HEK293 (cell line): ENCODE measurements around the gene OGFOD2.

ENCODE experiments used
- GLIS2 ChIP-seq: fragments of 450-650 bp; formaldehyde crosslinking; IDR thresholded peaks from 2 replicates; pipeline ENCODE4 v1.5.1; 2016; ENCODE audit warnings: missing biosample characterization, missing genetic modification characterization
- KLF9 ChIP-seq: fragments of 450-650 bp; formaldehyde crosslinking; IDR thresholded peaks from 2 replicates; pipeline ENCODE4 v1.5.1; 2016; ENCODE audit warnings: missing biosample characterization, missing genetic modification characterization, low read depth
- SP3 ChIP-seq: fragments of 450-650 bp; formaldehyde crosslinking; IDR thresholded peaks from 2 replicates; pipeline ENCODE4 v1.5.1; 2016; ENCODE audit warnings: missing biosample characterization, missing genetic modification characterization
- ZFHX2 ChIP-seq: fragments of 450-650 bp; formaldehyde crosslinking; conservative IDR thresholded peaks from 2 replicates; pipeline ENCODE4 v1.5.1; 2016; ENCODE audit warnings: missing biosample characterization, missing genetic modification characterization
- ZFP41 ChIP-seq: fragments of 450-650 bp; formaldehyde crosslinking; IDR thresholded peaks from 2 replicates; pipeline ENCODE4 v1.5.1; 2016; ENCODE audit warnings: missing biosample characterization, missing genetic modification characterization, borderline replicate concordance
- ZFP69B ChIP-seq: fragments of 450-650 bp; formaldehyde crosslinking; IDR thresholded peaks from 2 replicates; pipeline ENCODE4 v1.5.1; 2016; ENCODE audit warnings: missing biosample characterization, missing genetic modification characterization
- ZNF561 ChIP-seq: fragments of 450-650 bp; IDR thresholded peaks from 2 replicates; pipeline ENCODE4 v1.5.1; 2018; ENCODE audit warnings: missing biosample characterization, missing genetic modification characterization, borderline replicate concordance
- ZNF600 ChIP-seq: fragments of 450-650 bp; formaldehyde crosslinking; IDR thresholded peaks from 2 replicates; pipeline ENCODE4 v1.5.1; 2016; ENCODE audit warnings: missing biosample characterization, missing genetic modification characterization
- ZNF621 ChIP-seq: fragments of 450-650 bp; formaldehyde crosslinking; IDR thresholded peaks from 2 replicates; pipeline ENCODE4 v1.5.1; 2017; ENCODE audit warnings: missing biosample characterization, missing genetic modification characterization
- ZNF707 ChIP-seq: fragments of 450-650 bp; formaldehyde crosslinking; IDR thresholded peaks from 2 replicates; pipeline ENCODE4 v1.5.1; 2016; ENCODE audit warnings: missing biosample characterization, missing genetic modification characterization
- ZNF76 ChIP-seq: fragments of 450-650 bp; formaldehyde crosslinking; IDR thresholded peaks from 2 replicates; pipeline ENCODE4; 2016; ENCODE audit warnings: low read depth, missing biosample characterization, missing genetic modification characterization, borderline replicate concordance
- ZNF792 ChIP-seq: fragments of 450-650 bp; formaldehyde crosslinking; IDR thresholded peaks from 2 replicates; pipeline ENCODE4 v1.5.1; 2016; ENCODE audit warnings: missing biosample characterization, missing genetic modification characterization
- ZXDB ChIP-seq: fragments of 450-650 bp; formaldehyde crosslinking; IDR thresholded peaks from 2 replicates; pipeline ENCODE4 v1.5.1; 2016; ENCODE audit warnings: missing biosample characterization, missing genetic modification characterization
- TF ChIP-seq, protein P1 (sequence below): fragments of 450-650 bp; formaldehyde crosslinking; conservative IDR thresholded peaks from 2 replicates; pipeline ENCODE4 v1.5.1; 2016; ENCODE audit warnings: low read depth, missing biosample characterization, missing genetic modification characterization
- TF ChIP-seq, protein P2 (sequence below): fragments of 450-650 bp; IDR thresholded peaks from 2 replicates; pipeline ENCODE4 v1.5.1; 2018; ENCODE audit warnings: missing biosample characterization, mild to moderate bottlenecking, missing genetic modification characterization
- TF ChIP-seq, protein P3 (sequence below): fragments of 450-650 bp; formaldehyde crosslinking; IDR thresholded peaks from 2 replicates; pipeline ENCODE4 v1.5.1; 2016; ENCODE audit warnings: missing biosample characterization, missing genetic modification characterization, low read depth
- TF ChIP-seq, protein P4 (sequence below): fragments of 450-650 bp; formaldehyde crosslinking; IDR thresholded peaks from 2 replicates; pipeline ENCODE4 v1.5.1; 2016; ENCODE audit warnings: missing biosample characterization, missing genetic modification characterization
- TF ChIP-seq, protein P5 (sequence below): fragments of 450-650 bp; formaldehyde crosslinking; conservative IDR thresholded peaks from 2 replicates; pipeline ENCODE4 v1.5.1; 2016; ENCODE audit warnings: low read depth, missing biosample characterization, missing genetic modification characterization
- TF ChIP-seq, protein P6 (sequence below): fragments of 450-650 bp; formaldehyde crosslinking; IDR thresholded peaks from 2 replicates; pipeline ENCODE4 v1.5.1; 2016; ENCODE audit warnings: missing biosample characterization, missing genetic modification characterization
- TF ChIP-seq, protein P7 (sequence below): fragments of 450-650 bp; formaldehyde crosslinking; IDR thresholded peaks from 2 replicates; pipeline ENCODE4 v1.5.1; 2016; ENCODE audit warnings: missing biosample characterization, missing genetic modification characterization

Gene OGFOD2

DNA sequence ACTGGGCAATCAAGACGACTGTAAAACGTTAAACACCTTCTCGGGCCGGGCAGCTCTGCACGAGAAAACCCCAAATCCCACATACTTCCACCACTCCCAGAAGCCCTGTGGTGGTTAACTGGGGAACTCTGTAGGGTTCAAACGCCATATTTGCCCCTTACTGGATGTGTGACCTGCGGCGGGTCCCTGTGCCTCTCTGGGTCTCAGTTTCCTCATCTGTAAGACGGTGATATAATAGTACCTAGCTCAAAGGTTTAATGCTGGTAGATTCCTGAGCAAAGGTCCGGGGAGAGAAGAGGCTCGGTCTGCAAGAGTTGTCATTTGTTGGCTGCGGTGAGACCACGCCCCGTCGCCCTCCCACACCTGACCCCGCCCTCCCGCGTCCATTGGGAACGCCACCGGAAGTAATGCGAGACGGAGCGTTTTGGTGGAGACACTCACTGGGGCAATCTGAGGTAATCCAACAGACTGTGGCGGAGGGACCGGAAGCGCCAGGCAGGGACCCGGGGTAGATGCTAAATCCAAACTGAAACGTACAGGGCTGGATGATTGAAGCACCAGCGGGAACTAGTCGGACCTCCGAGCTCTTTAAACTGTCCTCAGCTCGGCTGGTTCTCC, 661 bp upstream of the OGFOD2 start (continued):
- TF ChIP-seq ZFP69B (no peak; the same call in 1 of the 2 replicates), ZFHX2 (peak; percentile 72), ZNF707 (tag by site-specific recombination) (no peak), ZXDB (tag by site-specific recombination) (peak; percentile 52), KLF9 (tag by site-specific recombination) (peak; percentile 89), ZNF792 (no peak), ZNF561 (0 out of 2 replicates have a peak, but pooled peaks have one; percentile 54), GLIS2 (tag by site-specific recombination) (peak; percentile 7; the same call in 1 of the 2 replicates), SP3 (tag by site-specific recombination) (peak; percentile 92), ZNF621 (tag by site-specific recombination) (no peak), ZFP41 (tag by site-specific recombination) (no peak), ZNF600 (tag by site-specific recombination) (peak; percentile 9; the same call in 1 of the 2 replicates), ZNF76 (tag by site-specific recombination) (peak; percentile 50)
- TF ChIP-seq, protein P1, sequence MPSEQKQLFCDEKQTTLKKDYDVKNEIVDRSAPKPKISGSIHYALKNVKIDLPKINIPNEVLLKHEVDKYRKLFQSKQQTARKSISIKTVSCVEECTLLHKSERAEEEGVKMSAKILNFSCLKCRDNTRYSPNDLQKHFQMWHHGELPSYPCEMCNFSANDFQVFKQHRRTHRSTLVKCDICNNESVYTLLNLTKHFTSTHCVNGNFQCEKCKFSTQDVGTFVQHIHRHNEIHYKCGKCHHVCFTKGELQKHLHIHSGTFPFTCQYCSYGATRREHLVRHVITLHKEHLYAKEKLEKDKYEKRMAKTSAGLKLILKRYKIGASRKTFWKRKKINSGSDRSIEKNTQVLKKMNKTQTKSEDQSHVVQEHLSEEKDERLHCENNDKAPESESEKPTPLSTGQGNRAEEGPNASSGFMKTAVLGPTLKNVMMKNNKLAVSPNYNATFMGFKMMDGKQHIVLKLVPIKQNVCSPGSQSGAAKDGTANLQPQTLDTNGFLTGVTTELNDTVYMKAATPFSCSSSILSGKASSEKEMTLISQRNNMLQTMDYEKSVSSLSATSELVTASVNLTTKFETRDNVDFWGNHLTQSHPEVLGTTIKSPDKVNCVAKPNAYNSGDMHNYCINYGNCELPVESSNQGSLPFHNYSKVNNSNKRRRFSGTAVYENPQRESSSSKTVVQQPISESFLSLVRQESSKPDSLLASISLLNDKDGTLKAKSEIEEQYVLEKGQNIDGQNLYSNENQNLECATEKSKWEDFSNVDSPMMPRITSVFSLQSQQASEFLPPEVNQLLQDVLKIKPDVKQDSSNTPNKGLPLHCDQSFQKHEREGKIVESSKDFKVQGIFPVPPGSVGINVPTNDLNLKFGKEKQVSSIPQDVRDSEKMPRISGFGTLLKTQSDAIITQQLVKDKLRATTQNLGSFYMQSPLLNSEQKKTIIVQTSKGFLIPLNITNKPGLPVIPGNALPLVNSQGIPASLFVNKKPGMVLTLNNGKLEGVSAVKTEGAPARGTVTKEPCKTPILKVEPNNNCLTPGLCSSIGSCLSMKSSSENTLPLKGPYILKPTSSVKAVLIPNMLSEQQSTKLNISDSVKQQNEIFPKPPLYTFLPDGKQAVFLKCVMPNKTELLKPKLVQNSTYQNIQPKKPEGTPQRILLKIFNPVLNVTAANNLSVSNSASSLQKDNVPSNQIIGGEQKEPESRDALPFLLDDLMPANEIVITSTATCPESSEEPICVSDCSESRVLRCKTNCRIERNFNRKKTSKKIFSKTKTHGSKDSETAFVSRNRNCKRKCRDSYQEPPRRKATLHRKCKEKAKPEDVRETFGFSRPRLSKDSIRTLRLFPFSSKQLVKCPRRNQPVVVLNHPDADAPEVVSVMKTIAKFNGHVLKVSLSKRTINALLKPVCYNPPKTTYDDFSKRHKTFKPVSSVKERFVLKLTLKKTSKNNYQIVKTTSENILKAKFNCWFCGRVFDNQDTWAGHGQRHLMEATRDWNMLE (tag by site-specific recombination): peak; percentile 65
- TF ChIP-seq, protein P2, sequence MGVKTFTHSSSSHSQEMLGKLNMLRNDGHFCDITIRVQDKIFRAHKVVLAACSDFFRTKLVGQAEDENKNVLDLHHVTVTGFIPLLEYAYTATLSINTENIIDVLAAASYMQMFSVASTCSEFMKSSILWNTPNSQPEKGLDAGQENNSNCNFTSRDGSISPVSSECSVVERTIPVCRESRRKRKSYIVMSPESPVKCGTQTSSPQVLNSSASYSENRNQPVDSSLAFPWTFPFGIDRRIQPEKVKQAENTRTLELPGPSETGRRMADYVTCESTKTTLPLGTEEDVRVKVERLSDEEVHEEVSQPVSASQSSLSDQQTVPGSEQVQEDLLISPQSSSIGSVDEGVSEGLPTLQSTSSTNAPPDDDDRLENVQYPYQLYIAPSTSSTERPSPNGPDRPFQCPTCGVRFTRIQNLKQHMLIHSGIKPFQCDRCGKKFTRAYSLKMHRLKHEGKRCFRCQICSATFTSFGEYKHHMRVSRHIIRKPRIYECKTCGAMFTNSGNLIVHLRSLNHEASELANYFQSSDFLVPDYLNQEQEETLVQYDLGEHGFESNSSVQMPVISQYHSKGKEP (tag by site-specific recombination): no peak
- TF ChIP-seq, protein P3, sequence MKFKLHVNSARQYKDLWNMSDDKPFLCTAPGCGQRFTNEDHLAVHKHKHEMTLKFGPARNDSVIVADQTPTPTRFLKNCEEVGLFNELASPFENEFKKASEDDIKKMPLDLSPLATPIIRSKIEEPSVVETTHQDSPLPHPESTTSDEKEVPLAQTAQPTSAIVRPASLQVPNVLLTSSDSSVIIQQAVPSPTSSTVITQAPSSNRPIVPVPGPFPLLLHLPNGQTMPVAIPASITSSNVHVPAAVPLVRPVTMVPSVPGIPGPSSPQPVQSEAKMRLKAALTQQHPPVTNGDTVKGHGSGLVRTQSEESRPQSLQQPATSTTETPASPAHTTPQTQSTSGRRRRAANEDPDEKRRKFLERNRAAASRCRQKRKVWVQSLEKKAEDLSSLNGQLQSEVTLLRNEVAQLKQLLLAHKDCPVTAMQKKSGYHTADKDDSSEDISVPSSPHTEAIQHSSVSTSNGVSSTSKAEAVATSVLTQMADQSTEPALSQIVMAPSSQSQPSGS: peak; percentile 51; the same call in 1 of the 2 replicates
- TF ChIP-seq, protein P4, sequence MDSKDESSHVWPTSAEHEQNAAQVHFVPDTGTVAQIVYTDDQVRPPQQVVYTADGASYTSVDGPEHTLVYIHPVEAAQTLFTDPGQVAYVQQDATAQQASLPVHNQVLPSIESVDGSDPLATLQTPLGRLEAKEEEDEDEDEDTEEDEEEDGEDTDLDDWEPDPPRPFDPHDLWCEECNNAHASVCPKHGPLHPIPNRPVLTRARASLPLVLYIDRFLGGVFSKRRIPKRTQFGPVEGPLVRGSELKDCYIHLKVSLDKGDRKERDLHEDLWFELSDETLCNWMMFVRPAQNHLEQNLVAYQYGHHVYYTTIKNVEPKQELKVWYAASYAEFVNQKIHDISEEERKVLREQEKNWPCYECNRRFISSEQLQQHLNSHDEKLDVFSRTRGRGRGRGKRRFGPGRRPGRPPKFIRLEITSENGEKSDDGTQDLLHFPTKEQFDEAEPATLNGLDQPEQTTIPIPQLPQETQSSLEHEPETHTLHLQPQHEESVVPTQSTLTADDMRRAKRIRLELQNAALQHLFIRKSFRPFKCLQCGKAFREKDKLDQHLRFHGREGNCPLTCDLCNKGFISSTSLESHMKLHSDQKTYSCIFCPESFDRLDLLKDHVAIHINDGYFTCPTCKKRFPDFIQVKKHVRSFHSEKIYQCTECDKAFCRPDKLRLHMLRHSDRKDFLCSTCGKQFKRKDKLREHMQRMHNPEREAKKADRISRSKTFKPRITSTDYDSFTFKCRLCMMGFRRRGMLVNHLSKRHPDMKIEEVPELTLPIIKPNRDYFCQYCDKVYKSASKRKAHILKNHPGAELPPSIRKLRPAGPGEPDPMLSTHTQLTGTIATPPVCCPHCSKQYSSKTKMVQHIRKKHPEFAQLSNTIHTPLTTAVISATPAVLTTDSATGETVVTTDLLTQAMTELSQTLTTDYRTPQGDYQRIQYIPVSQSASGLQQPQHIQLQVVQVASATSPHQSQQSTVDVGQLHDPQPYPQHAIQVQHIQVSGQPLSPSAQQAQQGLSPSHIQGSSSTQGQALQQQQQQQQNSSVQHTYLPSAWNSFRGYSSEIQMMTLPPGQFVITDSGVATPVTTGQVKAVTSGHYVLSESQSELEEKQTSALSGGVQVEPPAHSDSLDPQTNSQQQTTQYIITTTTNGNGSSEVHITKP: peak; percentile 15; the same call in 1 of the 2 replicates
- TF ChIP-seq, protein P5, sequence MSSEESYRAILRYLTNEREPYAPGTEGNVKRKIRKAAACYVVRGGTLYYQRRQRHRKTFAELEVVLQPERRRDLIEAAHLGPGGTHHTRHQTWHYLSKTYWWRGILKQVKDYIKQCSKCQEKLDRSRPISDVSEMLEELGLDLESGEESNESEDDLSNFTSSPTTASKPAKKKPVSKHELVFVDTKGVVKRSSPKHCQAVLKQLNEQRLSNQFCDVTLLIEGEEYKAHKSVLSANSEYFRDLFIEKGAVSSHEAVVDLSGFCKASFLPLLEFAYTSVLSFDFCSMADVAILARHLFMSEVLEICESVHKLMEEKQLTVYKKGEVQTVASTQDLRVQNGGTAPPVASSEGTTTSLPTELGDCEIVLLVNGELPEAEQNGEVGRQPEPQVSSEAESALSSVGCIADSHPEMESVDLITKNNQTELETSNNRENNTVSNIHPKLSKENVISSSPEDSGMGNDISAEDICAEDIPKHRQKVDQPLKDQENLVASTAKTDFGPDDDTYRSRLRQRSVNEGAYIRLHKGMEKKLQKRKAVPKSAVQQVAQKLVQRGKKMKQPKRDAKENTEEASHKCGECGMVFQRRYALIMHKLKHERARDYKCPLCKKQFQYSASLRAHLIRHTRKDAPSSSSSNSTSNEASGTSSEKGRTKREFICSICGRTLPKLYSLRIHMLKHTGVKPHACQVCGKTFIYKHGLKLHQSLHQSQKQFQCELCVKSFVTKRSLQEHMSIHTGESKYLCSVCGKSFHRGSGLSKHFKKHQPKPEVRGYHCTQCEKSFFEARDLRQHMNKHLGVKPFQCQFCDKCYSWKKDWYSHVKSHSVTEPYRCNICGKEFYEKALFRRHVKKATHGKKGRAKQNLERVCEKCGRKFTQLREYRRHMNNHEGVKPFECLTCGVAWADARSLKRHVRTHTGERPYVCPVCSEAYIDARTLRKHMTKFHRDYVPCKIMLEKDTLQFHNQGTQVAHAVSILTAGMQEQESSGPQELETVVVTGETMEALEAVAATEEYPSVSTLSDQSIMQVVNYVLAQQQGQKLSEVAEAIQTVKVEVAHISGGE (tag by site-specific recombination): peak; percentile 99
- TF ChIP-seq, protein P6, sequence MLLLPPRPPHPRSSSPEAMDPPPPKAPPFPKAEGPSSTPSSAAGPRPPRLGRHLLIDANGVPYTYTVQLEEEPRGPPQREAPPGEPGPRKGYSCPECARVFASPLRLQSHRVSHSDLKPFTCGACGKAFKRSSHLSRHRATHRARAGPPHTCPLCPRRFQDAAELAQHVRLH (tag by site-specific recombination): peak; percentile 97
- TF ChIP-seq, protein P7, sequence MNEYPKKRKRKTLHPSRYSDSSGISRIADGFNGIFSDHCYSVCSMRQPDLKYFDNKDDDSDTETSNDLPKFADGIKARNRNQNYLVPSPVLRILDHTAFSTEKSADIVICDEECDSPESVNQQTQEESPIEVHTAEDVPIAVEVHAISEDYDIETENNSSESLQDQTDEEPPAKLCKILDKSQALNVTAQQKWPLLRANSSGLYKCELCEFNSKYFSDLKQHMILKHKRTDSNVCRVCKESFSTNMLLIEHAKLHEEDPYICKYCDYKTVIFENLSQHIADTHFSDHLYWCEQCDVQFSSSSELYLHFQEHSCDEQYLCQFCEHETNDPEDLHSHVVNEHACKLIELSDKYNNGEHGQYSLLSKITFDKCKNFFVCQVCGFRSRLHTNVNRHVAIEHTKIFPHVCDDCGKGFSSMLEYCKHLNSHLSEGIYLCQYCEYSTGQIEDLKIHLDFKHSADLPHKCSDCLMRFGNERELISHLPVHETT (tag by site-specific recombination): peak; percentile 73
